GM20431 (cell line): ENCODE data around the gene DLL1.
"Not testable (repeated sequence)": the region's sequence is repeated elsewhere in the genome, so short reads cannot be mapped to it uniquely, and the experiment has no call there.

Experiments
- in situ Hi-C: fragments of 300-500 bp; cut with MseI, MboI; formaldehyde crosslinking; loops from one replicate; pipeline ENCODE4 v1.15.0; 2020; ENCODE audit warnings: low sequenced_read_pairs; ENCODE audit not compliant: unreplicated experiment

Gene DLL1

DNA sequence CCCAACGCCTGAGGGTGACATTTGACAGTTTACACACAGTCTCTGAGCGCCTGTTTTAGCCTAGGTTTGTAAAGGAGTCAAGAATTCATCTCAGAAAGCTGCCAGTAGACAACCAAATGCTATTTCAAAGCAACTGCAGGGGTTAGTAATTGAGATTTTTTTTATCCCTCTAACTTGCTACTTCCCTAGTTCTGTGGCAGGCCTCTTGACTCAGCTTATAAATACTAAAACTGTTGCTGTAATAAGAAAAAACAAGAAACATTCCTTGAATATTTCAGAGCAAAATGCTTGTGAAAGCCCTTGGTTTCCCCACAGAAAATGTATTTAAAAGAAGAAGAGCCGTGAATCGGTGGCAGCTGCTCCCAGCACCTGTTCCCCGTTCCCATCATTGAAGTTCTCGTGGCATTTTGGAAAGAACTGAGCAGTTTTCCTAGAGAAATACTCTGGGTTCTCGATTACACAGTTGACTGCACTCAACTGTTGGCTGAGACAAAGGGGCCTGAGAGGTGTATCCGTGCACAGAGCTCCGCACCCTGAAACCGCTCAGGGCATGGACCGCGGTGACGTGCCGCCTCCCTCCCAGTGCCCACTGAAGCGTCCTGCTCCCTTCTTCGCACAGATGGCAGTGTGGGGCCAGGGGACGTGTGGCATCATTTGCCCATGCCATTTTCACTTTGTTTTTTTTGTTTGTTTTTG is 20.9 kb downstream of the DLL1 start:
- in situ Hi-C loops = no loop called here

DNA sequence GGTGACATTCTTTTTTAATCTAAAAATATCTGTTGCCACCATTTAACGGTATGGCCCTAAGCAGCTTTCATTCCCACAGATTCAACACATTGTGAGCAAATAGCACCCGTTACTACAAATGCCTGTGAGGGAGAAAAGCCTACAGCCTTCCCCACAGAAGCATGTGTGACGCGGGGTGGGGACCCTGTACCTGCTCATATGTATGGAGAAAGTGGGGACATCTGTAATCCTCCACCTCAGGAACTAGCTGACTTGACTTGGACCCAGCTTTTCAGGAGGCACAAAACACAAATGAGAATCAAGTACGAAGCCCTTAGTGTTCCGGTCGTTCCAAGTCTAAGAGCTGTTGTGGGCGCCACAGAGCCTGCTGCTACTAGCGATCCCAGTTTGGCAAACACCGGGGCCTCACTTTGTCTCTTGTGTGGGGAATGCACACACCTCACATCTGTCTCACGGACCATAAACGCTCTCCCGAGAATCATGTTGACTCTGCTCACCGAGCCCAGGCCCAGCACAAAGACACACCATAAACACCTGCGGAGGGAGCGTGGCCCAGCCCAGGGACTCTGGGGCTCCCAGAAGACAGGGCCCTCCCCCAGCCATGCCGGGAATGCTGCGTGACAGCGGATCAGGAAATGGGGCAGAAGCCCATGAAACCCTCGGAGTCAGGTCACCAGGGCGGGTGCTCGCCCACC is 21.6 kb downstream of the DLL1 start:
- in situ Hi-C loops = no loop called here

DNA sequence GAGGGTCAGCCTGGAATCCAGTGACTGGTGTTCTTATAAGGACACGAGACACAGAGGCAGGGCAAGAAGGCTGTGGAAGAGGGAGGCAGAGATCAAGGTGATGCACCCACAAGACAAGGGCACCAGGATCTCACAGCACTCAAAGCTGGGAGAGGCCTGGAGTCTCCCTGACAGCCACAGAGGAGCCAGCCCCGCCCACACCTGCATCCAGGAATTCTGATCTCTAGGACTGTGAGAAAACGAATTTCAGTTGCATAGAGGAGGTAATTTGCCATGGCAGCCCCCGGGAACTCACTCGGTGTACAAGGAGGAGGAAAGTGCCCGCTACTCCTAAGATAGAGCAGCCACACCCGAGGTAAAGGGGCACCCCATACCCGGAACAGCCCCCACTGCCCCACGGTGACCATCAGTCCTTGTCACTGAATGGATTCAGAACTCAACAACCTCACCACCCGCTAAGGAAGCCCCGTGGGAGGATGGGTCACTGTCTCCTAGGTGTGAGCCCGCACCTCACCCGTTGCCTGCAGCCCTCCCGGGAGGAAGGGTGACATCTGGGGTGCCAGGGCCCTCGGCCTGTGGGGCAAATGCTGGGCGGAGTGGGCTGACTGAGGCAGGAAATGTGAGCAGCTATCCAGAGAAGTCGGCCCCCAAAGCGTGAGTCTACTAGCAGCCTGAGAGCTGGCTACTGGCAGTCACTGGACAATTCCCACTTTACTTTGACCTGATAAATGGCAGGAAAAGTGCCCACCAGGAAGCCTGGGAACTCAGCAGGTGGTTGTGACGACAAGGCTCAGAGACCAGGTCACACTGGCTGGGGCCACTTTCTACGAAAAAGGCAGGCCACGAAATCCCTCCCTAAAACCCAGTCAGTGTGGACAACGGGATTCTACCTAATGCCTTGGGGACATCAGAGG is 22.4 kb downstream of the DLL1 start:
- in situ Hi-C loops = no loop called here

- in situ Hi-C loops = no loop called here
Measured at GRCh38 chr6:170267688-170268087, 23.2 kb downstream of the DLL1 start.

DNA sequence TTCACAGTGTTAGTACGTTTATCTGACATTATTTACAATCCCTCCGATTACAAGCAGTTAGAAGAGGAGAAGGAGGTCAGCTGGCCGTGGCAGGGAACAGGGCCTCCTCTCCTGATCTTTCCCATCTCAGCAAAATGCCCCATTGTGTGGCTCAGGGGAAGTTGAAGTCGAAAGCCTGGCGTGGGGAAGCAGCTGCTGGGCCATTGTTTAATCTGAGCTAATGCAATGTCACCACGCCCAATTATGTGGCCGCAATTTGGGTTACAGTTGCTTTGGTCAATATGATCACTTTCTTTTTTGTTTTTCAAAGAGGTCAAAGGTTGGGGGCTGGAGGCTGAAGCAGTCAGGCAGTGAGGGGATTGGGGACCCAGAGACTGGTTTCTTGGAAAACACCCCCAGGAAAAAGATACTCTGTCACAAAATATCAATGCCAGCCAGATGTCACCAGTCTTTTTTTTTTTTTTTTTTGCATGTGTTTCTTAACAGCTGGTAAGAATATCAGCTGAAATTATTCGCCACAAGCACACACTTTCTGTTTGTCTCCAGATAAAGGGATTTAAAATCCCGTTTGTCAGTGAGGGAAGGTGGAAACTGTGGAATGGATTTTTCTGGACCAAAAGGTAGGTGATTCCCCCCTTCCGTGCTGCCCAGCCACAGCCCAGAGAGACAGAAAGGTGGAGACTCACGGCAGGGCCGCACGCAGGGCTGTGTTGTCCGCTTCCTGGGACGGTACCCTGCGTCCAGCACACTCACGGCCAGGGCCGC is 24.6 kb downstream of the DLL1 start:
- in situ Hi-C loops = no loop called here

GRCh38 chr6:170265655-170266054 is 25.2 kb downstream of the DLL1 start:
- in situ Hi-C loops = no loop called here

GRCh38 chr6:170264644-170265043 is 26.2 kb downstream of the DLL1 start:
- in situ Hi-C loops = not testable (repeated sequence)

DNA sequence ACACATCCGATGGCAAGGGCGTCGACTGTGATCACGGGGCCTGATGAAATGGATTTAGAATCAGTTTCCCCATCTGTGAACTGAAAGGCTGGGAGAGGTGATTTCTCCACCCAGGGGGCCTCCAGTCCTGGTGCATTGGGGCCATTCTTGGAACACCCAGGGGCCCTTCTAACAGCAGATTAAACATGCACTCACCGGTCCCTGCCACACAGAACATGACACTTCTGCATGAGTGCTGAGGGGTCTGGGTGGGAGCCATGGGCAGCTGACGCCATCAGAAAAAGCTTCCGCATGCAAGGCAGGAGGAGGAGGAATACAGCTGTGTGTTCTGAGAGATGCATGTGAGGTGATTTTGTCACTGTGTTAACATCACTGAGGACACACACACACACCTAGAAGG is 26.8 kb downstream of the DLL1 start:
- in situ Hi-C loops = no loop called here

DNA sequence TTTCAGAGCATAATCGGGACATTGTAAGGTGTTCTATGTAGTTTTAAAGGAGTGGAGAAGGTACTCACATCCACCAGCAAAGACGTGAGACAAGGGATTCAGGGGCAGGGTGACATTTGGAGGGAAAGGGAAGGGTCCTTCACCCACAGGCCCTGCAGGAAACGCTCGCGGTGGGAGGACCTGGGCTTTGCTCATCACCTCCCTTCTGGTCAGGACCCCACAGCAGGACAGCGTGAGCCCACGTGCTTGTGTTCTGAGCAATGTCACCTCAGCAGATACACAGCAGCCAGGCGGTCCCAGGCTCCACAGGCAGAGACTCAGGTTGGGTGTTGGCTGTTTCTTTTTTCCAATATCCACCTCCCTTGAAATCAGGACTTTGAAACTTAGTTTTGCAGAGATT is 27.5 kb downstream of the DLL1 start:
- in situ Hi-C loops = no loop called here

- in situ Hi-C loops = no loop called here
Measured at GRCh38 chr6:170262489-170263088, 28.3 kb downstream of the DLL1 start.

- in situ Hi-C loops = no loop called here
Measured at GRCh38 chr6:170261643-170262488, 29.0 kb downstream of the DLL1 start.

GRCh38 chr6:170260686-170261085 is 30.2 kb downstream of the DLL1 start:
- in situ Hi-C loops = no loop called here

DNA sequence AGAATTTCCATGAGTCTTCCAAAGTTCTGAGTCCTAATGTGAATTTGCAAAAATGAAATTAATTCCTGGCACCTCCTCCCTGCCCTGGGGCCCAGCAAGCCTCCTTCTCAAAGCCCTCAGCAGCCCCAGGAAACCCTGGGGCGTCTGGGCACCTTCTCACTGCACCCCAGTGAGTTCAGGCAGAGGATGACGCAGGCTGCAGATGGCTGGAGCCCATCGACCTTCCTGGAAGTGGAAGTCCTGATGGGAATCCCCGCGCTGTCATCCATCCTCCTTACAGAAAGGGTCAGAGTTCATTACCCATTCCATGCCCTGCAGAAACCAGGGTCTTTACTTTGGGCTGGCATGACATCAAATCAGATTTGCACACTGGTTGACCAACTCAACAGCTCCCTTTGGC is 31.6 kb downstream of the DLL1 start:
- in situ Hi-C loops = no loop called here

DNA sequence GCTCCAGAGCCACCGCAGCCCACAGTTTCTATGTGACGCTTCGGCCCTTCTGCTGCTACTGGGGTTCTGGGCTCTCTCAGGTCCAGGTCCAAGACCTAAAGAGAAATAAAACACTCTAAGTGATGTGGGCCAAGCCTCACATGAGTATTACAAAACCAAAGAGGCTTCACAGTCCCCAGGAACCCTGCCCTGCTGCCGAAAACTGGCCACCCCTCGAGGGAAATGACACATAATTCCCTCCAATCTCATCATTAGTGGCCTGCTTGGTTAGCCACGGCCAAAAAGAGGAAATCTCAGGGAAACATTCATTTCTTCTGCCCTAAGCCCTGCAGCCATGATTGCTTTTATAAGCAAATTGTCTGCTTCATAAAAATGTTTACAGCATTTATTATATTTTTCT is 32.5 kb downstream of the DLL1 start:
- in situ Hi-C loops = no loop called here

DNA sequence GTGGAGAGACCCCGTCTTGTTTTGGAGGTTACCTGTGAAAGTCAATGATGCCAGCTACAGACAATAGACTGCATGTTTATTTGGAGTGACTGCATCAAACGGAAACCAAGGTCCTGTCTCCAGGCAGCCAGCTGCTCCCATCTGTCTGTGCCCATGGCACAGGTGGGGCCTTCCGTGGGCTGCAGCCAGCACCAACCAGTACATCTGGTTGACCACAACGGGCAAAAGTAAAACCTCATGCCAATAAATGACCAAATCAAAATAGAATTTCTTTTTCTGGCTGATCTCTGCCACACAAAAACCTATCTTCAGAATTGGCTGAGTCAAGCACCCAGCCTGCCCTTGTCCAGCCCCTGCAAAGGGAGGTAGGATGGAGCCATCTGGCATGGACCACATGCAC is 33.5 kb downstream of the DLL1 start:
- in situ Hi-C loops = no loop called here

DNA sequence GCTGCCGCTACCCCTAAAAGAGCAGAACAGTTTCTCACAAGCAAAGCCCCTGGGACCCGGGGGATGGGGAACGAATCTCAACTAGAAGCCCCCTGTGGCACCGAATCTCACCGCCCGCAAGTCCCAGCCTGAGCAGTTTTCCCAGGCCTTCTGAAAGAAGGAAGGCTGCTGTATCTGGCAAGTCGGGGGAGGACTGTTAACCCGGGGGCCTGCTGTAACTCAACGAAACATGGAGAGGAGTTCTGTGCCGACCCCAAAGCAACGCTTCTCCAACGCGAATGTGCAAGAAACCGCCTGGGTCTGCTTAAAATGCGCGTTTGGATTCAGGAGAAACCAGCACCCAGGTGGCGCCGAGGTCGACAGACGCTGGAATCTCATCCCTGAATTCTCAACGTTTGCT is 34.2 kb downstream of the DLL1 start:
- in situ Hi-C loops = no loop called here

GRCh38 chr6:170255426-170256125 is 35.3 kb downstream of the DLL1 start:
- in situ Hi-C loops = no loop called here
